Tibial nerve (tissue), 3 donors: ENCODE measurements around the gene TBC1D8.

Source experiments
- CTCF ChIP-seq, 5 experiments: fragments of 200-600 bp in 3 of 5; fragments of 450-650 bp in 2 of 5; sonication (generic) in 3 of 5; IDR thresholded peaks; one replicate each; pipeline ENCODE4 v1.5.1; 2016 to 2019; ENCODE audit warnings: antibody characterized with exemption in 5 of 5, mild to moderate bottlenecking in 3 of 5, moderate library complexity in 2 of 5
- POLR2A ChIP-seq, 2 donors: fragments of 450-650 bp; IDR thresholded peaks; one replicate each; pipeline ENCODE4 v1.6.1; 2017; ENCODE audit warnings: antibody characterized with exemption in 2 of 2, mild to moderate bottlenecking in 2 of 2, moderate library complexity in 2 of 2

- no peak for TF ChIP-seq CTCF (IDR thresholded peaks at IDR 0.05)
- no peak for TF ChIP-seq POLR2A (IDR thresholded peaks at IDR 0.05)
These were observed 187.0 kb downstream of the TBC1D8 start for GRCh38 chr2:100964222-100964621.
